HG03095 (cell line): ENCODE results near the gene ADTRP.

Experiments
- ATAC-seq: cut with Tn5 transposase; IDR thresholded peaks from one replicate; pipeline ENCODE4 v1.9.1; 2021; ENCODE audit warnings: moderate library complexity; ENCODE audit not compliant: unreplicated experiment

ADTRP gene

GRCh38 chr6:11774426-11774825, 4.2 kb downstream of the ADTRP start:
- ATAC-seq, result no peak

GRCh38 chr6:11773581-11773980, 5.0 kb downstream of the ADTRP start:
- no peak for ATAC-seq

GRCh38 chr6:11773013-11773412, 5.6 kb downstream of the ADTRP start:
- no peak for ATAC-seq

GRCh38 chr6:11772109-11772825, 6.3 kb downstream of the ADTRP start:
- no peak for ATAC-seq

- ATAC-seq, result no peak
Measured at GRCh38 chr6:11771473-11772048, 7.0 kb downstream of the ADTRP start.

GRCh38 chr6:11770546-11771466, 7.8 kb downstream of the ADTRP start:
- no peak for ATAC-seq

GRCh38 chr6:11769811-11770545, 8.6 kb downstream of the ADTRP start:
- no peak for ATAC-seq

GRCh38 chr6:11769244-11769643, 9.4 kb downstream of the ADTRP start:
- no peak for ATAC-seq

- ATAC-seq, result no peak
Measured at GRCh38 chr6:11767978-11768756, 10.4 kb downstream of the ADTRP start.

- no peak for ATAC-seq
Measured at GRCh38 chr6:11767458-11767857, 11.1 kb downstream of the ADTRP start.

- no peak for ATAC-seq
Measured at GRCh38 chr6:11766589-11767450, 11.8 kb downstream of the ADTRP start.

GRCh38 chr6:11766043-11766442, 12.6 kb downstream of the ADTRP start:
- ATAC-seq, result no peak

GRCh38 chr6:11764250-11764604, 14.4 kb downstream of the ADTRP start:
- no peak for ATAC-seq

- ATAC-seq, result no peak
Measured at GRCh38 chr6:11763460-11764249, 14.9 kb downstream of the ADTRP start.

- no peak for ATAC-seq
Measured at GRCh38 chr6:11762794-11763459, 15.7 kb downstream of the ADTRP start.

GRCh38 chr6:11761744-11762620, 16.6 kb downstream of the ADTRP start:
- no peak for ATAC-seq

GRCh38 chr6:11760015-11760473, 18.6 kb downstream of the ADTRP start:
- no peak for ATAC-seq
